ENCODE measurements around the gene MINK1. TPM values are rescaled to one million over a fixed set of nuclear protein-coding genes. Genes with fewer than 3 reads are reported as not detected.
"Not testable (repeated sequence)": the region's sequence is repeated elsewhere in the genome, so short reads cannot be mapped to it uniquely, and the experiment has no call there.

Gene MINK1
- polyA plus RNA-seq, 3 donors = 59.4 to 70.7 (median 66.3) TPM

DNA sequence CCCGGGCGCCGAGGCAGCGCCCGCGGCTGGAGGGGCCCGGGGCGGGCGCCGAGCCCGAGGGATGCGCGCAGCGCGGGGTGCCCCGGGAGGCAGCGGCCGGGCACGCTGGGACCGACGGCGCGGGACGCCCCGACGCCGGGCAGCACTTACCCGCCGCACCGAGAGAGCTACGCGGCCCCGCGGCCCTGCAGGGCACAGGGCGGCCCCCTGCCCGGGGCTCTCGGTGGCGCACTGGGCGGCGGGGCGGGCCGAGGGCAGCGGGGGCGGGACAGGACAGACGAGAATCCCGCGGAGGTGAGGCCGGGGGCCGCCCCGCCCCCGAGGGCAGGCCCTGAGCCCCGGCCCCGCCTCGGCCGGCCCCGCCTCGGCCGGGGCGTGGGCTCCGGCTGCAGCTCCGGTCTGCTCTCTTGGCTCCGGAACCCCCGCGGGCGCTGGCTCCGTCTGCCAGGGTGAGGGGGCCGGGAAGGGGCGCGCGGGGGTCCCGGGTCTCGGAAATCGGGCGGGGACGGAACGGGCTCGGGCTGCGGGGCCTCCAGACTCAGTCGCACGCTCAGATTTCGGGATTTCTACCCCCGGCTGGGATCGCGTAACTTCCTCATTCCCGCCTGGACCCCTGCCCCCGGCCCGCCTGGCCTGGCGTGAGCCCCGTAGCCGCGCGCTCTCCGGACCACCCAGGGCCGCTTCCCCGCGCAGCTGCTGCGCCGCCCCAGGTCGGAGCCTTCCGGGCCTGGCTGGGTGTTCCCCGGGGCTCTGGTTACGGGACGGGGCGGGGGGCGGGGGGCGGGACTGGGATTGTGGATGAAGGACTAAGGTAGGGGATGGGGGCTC, 26.1 kb upstream of the MINK1 start, which contains the start of gene PLD2:
Gene PLD2 (plus strand): TSS at position 376 of the 828 bp plus-strand sequence. CDS start 621 bp downstream, outside the sequence.
- peak in 7 of 11 donors; percentile 64 to 83 (median 78) for DNase-seq (ENCODE audit: extremely low read depth in 1 of 11, low read depth in 9 of 11, low spot score in 4 of 11)

DNA sequence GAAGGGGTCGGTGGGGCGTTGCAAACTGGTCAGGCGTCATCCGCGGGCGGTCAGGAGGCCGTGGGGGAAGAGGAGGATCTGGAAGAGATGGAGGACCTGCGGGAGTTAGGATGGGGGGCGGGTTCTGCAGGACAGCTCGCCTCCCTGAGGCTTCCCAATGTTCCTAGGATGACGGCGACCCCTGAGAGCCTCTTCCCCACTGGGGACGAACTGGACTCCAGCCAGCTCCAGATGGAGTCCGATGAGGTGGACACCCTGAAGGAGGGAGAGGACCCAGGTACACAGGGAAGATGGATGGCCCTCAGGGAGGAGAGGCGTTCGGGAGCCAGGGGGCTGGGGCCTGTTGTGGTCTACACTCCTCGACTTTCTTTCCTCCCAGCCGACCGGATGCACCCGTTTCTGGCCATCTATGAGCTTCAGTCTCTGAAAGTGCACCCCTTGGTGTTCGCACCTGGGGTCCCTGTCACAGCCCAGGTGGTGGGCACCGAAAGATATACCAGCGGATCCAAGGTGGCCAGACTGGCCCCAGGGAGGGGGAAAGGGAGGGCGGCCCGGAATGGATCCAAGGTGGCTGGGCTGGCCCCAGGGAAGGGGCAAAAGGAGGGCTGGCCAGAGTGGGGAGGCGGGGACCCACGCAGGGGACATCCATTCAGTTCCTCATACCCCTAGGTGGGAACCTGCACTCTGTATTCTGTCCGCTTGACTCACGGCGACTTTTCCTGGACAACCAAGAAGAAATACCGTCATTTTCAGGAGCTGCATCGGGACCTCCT, 25.3 kb upstream of the MINK1 start:
- no peak for DNase-seq (ENCODE audit: extremely low read depth in 1 of 11, low read depth in 9 of 11, low spot score in 4 of 11)

DNA sequence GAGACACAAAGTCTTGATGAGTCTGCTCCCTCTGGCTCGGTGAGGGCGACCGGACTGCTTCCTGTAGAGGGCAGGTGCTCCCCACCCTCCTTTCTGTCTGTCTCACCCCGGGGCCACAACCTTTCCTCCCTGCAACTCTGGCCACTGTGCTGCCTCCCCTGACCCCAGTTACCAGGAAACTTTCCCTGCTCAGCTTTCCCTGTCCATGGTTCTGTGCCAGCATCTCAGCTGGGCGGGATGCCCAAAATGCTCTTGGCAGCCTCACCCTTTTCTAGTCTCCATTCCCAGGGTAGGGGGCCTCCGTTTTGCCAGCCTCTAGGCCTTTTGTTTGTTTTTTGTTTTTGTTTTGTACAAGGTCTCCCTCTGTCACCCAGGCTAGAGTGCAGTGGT, 24.8 kb upstream of the MINK1 start:
- DNase-seq (ENCODE audit: extremely low read depth in 1 of 11, low read depth in 9 of 11, low spot score in 4 of 11) = no peak

DNA sequence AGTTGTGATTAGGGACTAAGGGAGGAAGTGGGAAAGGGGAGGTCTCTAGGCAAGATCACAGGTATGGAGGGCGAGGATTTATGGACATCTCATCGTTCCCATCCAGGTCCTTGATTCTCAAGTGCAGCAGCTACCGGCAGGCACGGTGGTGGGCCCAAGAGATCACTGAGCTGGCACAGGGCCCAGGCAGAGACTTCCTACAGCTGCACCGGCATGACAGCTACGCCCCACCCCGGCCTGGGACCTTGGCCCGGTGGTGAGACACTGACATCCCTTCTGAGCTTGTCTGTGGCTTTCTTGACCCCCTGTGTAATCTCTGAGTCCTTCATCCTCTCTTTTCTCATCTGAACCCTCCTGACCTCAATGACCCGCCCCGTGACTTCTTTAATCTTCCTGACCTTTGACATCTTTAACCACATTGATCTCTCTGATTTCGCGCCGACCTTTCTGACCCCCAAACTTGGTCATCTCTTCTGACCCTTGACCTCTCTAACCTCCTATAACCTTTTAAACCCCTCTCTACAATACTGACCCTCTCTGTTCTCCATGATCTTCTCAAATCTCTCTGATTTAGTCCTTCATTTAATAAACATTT, 22.3 kb upstream of the MINK1 start:
- DNase-seq (ENCODE audit: extremely low read depth in 1 of 11, low read depth in 9 of 11, low spot score in 4 of 11) = no peak

DNA sequence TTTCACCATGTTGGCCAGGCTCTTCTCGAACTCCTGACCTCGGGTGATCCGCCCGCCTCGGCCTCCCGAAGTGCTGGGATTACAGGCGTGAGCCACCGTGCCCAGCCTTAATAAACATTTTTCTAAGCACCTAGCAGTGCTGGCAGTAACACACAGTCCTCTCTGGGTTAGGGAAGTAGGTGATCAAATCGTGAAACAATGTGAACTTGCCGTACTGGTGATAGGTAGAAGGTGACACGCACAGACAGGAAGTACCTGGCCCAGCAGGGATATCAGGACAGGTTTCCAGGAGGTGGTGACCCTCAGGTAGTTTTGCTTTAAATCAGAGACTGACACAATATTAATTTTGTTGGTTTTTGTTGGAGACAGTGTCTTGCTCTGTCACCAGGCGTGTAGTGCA, 21.7 kb upstream of the MINK1 start:
- DNase-seq (ENCODE audit: extremely low read depth in 1 of 11, low read depth in 9 of 11, low spot score in 4 of 11) = no peak

DNA sequence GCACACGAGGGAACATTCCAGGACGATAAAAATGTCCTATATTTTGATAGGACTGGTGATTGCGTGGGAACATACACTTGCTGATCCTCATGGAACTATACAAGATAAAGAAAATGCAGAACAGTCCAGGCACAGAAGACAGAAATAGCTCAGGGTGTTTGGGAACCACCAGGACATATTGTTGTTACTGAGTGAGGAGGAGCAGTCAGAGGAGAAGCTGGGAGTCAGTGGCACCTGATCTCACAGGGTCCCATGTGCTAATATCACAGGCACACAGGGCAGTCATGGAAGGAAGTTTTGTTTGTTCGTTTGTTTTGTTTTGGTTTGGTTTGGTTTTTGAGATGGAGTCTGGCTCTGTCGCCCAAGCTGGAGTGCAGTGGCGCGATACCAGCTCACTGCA, 20.4 kb upstream of the MINK1 start:
- no peak for DNase-seq (ENCODE audit: extremely low read depth in 1 of 11, low read depth in 9 of 11, low spot score in 4 of 11)

DNA sequence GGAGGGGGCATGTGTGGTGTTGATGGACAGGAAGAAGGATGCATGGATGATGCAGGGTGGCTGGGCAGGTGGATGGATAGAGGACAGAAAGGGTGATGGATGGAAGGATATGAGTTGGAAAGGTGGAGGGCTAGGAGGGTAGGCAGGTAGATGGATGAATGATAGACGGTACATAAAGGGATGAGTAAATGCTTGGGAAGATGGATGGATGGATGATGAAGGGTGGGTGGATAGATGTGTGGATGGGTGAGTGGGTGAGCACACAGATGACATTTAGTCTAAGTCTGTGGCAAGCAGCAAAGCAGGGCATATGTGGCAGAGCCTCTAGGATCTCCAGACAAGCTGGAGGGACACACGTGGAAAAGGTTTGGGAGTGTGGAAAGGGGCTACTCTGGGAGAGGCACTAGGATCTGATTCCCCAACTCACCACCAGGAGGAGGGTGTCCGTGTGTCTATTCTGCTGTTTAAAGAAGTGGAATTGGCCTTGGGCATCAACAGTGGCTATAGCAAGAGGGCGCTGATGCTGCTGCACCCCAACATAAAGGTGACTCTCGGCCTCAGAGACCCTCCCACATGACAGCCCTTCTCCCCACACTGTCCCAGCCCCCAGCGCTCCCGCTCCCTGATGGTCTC, 18.0 kb upstream of the MINK1 start:
- DNase-seq (ENCODE audit: extremely low read depth in 1 of 11, low read depth in 9 of 11, low spot score in 4 of 11) = no peak

DNA sequence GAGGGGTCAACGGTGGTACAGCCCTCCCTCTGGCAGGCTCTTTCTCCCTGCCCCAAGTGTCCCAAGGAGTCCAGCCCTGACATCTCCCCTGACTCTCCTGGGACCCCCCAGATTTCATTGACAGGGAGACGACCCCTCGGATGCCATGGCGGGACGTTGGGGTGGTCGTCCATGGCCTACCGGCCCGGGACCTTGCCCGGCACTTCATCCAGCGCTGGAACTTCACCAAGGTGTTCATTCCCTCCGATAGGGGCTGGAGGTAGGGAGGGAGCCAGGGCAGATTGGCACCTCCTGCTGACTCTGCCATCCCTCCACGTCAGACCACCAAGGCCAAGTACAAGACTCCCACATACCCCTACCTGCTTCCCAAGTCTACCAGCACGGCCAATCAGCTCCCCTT, 16.3 kb upstream of the MINK1 start:
- DNase-seq (ENCODE audit: extremely low read depth in 1 of 11, low read depth in 9 of 11, low spot score in 4 of 11) = no peak

DNA sequence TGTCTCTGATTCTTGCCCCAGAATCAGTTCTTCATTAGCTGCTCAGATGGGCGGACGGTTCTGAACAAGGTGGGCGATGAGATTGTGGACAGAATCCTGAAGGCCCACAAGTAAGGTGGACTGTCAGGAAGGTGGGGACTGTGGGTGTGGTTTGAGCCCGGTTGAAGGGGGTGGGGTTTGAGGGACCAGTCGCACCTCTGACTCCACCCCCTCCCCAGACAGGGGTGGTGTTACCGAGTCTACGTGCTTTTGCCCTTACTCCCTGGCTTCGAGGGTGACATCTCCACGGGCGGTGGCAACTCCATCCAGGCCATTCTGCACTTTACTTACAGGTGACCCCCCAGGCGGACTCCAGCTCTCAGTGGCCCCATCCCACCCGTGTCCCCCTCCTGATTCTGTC, 14.9 kb upstream of the MINK1 start:
- no peak for DNase-seq (ENCODE audit: extremely low read depth in 1 of 11, low read depth in 9 of 11, low spot score in 4 of 11)

DNA sequence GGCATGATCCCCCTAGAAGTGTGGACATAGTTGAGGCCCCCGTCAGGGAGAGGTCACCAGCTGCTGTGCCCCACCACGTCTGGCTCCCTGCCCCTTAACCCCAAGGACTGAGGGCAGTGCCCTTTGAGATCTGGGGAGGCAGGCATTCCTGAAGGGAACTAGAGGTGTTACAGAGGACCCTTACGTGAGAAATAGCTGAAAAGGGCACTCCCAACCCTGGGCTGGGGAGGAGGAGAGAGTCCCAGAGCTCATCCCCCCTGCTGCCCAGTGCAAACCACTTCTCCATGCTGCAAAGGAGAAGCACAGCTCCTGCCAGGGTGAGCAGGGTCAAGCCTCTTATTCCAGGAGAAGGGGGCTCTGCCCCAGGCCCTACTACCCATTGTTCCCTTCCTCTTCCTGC, 10.3 kb upstream of the MINK1 start:
- no peak for DNase-seq (ENCODE audit: extremely low read depth in 1 of 11, low read depth in 9 of 11, low spot score in 4 of 11)

DNA sequence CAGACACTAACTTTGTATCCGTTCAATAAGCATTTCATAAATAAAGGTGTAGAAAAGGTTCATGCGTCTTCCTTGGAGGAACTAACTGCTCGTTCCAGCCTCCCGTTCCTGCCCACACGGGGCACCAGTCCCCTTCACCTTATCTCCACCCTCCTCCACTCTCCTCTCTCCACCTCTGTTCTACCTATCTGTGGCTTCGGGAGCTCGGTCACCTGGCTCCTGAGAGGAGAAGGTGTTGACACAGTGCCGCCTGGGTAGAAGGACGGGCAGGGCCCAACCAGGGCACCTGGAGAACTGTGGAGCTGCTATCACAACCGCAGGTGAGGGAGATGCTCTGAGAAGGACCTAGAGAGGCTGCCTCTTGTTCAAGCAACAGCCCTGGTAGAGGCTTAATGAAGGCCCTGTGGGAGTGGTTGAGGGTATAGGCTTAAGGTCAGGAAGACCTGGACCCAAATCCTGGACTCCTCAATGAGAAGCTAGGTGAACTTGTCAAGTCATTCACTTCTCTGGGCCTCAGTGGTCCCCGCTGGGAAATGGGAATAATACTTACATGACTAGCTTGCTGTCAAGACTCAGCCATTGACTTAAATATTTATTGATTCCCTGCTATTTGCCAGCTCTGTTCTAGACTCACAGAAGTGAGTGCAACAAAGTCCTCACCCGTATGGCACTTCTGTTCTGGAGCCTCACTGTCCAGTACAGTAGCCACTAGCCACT, 9.6 kb upstream of the MINK1 start:
- DNase-seq (ENCODE audit: extremely low read depth in 1 of 11, low read depth in 9 of 11, low spot score in 4 of 11) = no peak

DNA sequence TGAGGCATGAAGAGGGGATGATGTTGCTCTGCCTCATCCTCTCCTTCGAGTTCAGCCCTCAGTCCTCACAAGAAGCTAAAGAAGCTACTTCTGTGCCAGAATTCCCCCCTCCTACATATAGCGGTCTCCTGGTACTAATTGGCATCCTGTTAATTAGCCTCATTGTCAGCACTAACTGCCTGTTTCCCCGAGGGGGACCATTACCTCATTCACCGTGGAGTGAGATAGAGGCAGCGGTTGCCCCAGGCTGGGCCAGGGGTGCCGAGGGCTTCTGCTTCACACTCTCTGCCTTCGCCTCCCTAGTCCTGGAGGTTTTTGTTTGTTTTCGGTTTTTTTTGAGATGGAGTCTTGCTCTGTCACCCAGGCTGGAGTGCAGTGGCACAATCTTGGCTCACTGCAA, 5.7 kb upstream of the MINK1 start:
- no peak for DNase-seq (ENCODE audit: extremely low read depth in 1 of 11, low read depth in 9 of 11, low spot score in 4 of 11)

DNA sequence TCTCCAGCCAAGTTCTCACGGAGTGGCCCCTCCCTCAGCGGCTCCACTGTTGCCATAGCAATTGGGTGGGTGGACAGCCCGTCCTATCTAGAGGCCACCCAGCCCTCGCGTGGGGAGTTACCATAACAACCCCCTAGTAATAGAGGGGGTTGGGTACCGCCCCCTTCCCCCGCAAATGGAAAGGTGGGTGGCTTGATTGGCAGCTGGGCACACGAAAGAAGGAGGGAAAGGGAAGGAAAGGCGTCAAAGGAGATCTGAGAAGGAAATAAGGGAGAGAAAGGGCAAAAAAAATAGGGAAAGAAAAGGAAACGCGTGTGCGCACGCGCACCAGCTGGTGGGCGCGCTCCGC, 337 bp upstream of the MINK1 start:
- DNase-seq (ENCODE audit: extremely low read depth in 1 of 11, low read depth in 9 of 11, low spot score in 4 of 11) = not testable (repeated sequence)

DNA sequence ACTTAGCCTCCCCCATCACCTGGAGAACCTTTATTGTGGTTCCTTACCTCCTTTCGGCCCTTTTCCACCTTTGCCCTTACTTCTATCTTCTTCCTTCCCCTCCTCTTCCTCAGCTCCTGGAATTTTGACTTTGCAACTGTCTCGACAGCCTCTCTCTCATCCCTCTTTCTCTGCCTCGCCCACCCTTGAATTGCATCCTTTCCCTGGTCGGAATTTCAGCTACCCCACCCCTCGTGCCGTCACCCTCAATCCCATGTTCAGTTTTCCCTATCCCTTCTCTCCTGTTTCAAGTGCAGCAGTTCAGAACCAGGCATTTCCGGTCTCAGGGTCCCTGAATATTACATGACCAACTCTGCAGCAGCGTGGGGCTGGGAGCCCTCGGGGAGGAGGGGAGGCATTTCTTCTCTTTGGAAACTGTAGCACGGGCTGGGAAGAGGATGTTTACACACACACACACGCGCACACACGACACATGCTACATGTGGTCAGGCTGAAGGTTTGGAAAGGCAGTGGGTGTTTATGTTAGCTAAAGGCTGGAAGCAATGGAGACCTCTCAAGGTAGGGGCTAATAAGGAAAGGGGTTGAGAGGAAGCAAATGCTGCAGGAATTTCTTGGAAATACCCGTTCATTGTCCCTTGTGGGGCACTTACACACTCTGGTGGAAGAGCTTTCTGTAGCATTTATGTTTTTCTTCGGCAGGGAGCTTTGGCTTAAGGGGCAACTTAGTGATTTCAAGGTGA, 971 bp downstream of the MINK1 start:
- DNase-seq (ENCODE audit: extremely low read depth in 1 of 11, low read depth in 9 of 11, low spot score in 4 of 11) = peak in 10 of 11 donors; percentile 36 to 78 (median 53)

DNA sequence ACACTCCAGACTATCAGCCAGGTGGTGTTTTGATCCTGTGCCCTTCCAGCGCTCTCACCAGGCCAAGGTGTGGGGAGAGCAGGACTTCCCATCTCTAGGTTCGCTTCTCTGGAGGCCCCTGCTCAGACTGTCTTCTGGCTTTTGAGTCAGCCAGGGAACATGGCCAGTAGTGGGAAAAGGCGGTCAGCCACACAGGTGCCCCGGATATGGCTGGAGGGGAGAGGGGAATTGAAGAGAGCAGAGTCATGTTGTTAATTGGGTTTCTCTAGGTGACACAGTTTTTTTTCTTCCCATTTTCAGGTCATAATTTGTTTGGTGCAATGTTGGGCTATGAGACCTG, 1.5 kb downstream of the MINK1 start:
- DNase-seq (ENCODE audit: extremely low read depth in 1 of 11, low read depth in 9 of 11, low spot score in 4 of 11) = no peak

DNA sequence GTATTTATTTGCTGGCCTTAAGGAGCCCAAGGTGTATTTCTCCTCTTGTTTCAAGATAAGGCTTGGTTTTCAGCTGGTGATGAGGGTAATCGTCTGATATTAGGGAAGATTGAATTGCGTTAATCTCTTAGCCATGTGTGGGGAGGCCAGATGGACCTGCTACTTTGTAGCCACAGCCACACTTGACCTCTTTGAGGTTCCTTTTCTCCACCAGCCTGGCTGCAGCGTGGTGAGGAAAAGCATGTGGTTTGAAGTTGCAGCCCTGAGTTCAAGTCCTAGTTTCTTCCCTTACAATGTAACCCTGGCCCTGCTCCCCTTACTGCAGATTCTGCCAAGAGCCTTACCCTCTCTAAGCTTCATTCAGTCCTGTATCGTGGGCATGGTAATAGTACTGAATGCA, 3.1 kb downstream of the MINK1 start:
- DNase-seq (ENCODE audit: extremely low read depth in 1 of 11, low read depth in 9 of 11, low spot score in 4 of 11) = no peak

DNA sequence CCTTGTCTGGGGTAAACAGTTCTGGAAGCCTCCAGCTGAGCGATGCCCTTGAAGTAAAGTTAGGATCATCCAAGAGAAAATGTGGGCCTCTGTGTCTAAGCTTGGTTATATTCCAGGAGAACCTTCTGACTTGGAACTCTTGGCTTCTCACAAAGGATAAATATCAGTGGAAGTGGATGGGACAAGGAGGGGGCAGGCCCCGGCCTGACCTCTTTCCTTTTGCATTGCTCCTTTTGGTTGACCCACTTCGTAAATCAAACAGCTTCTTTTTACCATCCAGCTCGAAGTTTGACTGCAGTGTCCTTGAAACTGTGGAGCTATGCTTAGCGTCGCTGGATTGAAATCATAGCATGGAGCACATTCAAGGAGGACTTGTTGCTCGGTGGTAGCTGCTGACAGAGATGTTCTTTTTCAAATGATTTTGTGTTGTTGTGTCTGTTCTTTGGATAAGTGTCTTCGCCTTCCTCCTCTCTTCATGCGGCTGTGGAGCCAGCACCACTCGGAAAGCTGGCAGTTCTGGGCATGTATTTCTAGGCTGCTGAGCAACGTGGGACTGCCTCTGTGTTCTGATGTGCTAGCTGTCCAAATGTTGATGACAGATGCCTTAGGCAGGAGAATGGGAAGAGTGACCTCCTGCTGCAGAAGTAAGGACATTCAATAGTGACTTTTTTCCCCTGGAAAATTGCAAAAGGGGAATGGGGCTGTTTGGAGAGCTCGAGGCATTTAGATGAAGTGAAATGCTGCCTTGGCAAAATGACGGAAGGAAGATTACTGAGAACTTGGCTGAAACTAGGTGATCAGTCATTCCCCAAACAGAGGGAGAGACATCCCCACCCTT, 4.5 kb downstream of the MINK1 start:
- no peak for DNase-seq (ENCODE audit: extremely low read depth in 1 of 11, low read depth in 9 of 11, low spot score in 4 of 11)

DNA sequence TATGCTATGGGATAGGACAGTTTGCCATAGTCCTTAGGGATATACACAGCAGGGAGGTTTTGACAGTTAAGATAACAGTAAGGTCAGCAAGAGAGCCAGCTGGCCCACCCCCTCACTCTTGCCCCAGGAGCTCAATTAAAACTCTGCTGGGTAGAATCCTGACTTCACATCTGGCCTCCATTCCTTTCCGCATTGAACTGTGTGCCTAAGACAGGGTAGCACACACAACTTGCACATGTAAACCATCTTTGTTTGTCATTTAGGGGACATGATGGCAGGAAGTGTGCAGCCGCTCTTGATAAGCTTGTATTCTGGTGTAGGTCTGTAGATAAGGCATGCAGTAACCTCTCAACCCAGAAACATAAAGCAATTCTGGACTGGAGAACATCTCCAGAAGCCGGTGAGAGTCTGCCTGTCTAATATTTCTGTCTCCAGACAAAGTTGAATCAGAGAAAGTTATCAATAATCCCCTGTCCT, 5.2 kb downstream of the MINK1 start:
- no peak for DNase-seq (ENCODE audit: extremely low read depth in 1 of 11, low read depth in 9 of 11, low spot score in 4 of 11)

Data from renal cortex interstitium (tissue), 11 donors.